Activated CD8-positive, alpha-beta T cell treated with anti-CD3 and anti-CD28 coated beads for 36 hours (primary cell): ENCODE measurements around the gene EXT2. TPM values are rescaled to one million over a fixed set of nuclear protein-coding genes. Genes with fewer than 3 reads are reported as not detected.

Source experiments
- ATAC-seq: fragments of 200-7000 bp; cut with Tn5 transposase; one replicate; pipeline ENCODE4 v1.10.0; 2021; ENCODE audit warnings: mild to moderate bottlenecking, moderate library complexity
- CTCF ChIA-PET: fragments of 350-600 bp; sonication (Branson Sonifier 250); formaldehyde crosslinking; loops from one replicate; lab custom pipeline; 2021; ENCODE audit warnings: antibody characterized with exemption; lab: Charles Lee
- POLR2A ChIA-PET: fragments of 350-600 bp; sonication (Branson Sonifier 250); formaldehyde crosslinking; loops from one replicate; lab custom pipeline; 2021; ENCODE audit warnings: antibody characterized with exemption; lab: Charles Lee
- DNase-seq: peaks from one replicate; pipeline ENCODE4 v3.0.0-alpha.2; 2020
- H3K27ac Mint-ChIP-seq: one replicate; pipeline ENCODE4 v1.8.0; 2021; ENCODE audit warnings: mild to moderate bottlenecking, mixed read lengths
- H3K27me3 Mint-ChIP-seq: one replicate; pipeline ENCODE4 v1.8.0; 2021; ENCODE audit warnings: mixed read lengths
- H3K36me3 Mint-ChIP-seq: one replicate; pipeline ENCODE4 v1.8.0; 2021; ENCODE audit warnings: low read depth, mixed read lengths
- H3K4me1 Mint-ChIP-seq: one replicate; pipeline ENCODE4 v1.8.0; 2021; ENCODE audit warnings: low read depth, mixed read lengths
- H3K4me3 Mint-ChIP-seq: one replicate; pipeline ENCODE4 v1.8.0; 2021; ENCODE audit warnings: mild to moderate bottlenecking, moderate library complexity, mixed read lengths
- H3K9me3 Mint-ChIP-seq: one replicate; pipeline ENCODE4 v1.8.0; 2021; ENCODE audit warnings: mixed read lengths
- intact Hi-C: fragments of 100-400 bp; cut with micrococcal nuclease; formaldehyde crosslinking; loops from one replicate; pipeline ENCODE4 v1.10.0; 2022
- total RNA-seq, 2 experiments: library from RNA; stranded (reverse); gene quantifications; one replicate each; pipeline ENCODE4 v1.2.3, GENCODE V29; 2021
- TF ChIP-seq, protein P1 (sequence below): fragments of 200-600 bp; IDR thresholded peaks from one replicate; pipeline ENCODE4 v1.8.0; 2022; ENCODE audit warnings: antibody characterized with exemption, mild to moderate bottlenecking

The EXT2 gene
- 10 to 100 TPM; 20.0 to 20.2 TPM for total RNA-seq

DNA sequence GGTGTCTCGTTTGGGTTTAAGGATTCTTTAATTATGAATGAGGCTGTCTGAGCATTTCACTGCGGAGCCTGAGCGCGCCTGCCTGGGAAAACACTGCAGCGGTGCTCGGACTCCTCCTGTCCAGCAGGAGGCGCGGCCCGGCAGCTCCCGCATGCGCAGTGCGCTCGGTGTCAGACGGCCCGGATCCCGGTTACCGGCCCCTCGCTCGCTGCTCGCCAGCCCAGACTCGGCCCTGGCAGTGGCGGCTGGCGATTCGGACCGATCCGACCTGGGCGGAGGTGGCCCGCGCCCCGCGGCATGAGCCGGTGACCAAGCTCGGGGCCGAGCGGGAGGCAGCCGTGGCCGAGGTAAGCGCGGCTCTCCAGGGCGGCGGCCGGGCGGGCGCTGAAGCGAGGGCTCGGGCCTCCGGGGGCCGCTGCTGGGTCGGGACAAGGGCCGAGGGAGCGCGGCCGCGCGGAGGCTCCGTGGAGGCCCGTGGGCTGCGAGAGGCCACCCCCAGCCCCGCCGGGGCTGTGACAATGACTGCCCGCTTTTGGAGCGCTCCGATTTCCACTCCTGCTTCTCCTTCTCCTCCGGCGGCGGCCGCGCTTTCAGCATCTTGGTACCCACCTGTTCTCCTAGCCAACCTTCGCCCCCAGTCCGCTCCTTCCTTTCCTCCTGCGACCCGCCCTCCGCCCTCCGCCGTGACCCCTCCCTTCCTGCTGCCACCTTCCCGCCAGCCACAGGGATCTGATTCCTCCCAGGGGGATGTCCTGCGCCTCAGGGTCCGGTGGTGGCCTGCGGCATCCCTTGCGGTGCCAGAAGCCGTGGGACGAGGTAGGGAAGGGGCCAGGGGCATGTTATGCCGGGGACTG lies at the start of gene EXT2:
EXT2 (plus strand) TSS at position 173 of the 854 bp plus-strand sequence. CDS start 12,035 bp downstream, outside the sequence.
- ChIA-PET CTCF (interaction anchor here (0.6 to 5.3 kb wide), 22 partner anchors 9 to 439 kb away, joined by 3 to 108 read pairs (median 6); partner anchors contain the start of gene ACCS), POLR2A (interaction anchor here (0.6 to 1.2 kb wide), 2 partner anchors 9 to 505 kb away, joined by 3 to 5 read pairs; no protein-coding TSS in a partner anchor)
- H3K27me3 Mint-ChIP-seq: no peaks in the 10 kb centered on the region
- peak within 1 kb of the TSS; percentile 82 for H3K4me3 Mint-ChIP-seq
- ATAC-seq (peak; percentile 95), DNase-seq (peak; percentile 87)
- H3K36me3 Mint-ChIP-seq: peaks cover 2% of the 10 kb centered on the region
- H3K9me3 Mint-ChIP-seq: no peaks in the 10 kb centered on the region
- TF ChIP-seq, protein P1, sequence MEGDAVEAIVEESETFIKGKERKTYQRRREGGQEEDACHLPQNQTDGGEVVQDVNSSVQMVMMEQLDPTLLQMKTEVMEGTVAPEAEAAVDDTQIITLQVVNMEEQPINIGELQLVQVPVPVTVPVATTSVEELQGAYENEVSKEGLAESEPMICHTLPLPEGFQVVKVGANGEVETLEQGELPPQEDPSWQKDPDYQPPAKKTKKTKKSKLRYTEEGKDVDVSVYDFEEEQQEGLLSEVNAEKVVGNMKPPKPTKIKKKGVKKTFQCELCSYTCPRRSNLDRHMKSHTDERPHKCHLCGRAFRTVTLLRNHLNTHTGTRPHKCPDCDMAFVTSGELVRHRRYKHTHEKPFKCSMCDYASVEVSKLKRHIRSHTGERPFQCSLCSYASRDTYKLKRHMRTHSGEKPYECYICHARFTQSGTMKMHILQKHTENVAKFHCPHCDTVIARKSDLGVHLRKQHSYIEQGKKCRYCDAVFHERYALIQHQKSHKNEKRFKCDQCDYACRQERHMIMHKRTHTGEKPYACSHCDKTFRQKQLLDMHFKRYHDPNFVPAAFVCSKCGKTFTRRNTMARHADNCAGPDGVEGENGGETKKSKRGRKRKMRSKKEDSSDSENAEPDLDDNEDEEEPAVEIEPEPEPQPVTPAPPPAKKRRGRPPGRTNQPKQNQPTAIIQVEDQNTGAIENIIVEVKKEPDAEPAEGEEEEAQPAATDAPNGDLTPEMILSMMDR: peak; percentile 83
- peaks cover 34% of the 10 kb centered on the region for H3K4me1 Mint-ChIP-seq
- intact Hi-C loops: loop anchor here (10.0 kb wide), 1 partner anchor 439 kb away; no protein-coding TSS in a partner anchor
- peak within 1 kb of the TSS; percentile 48 for H3K27ac Mint-ChIP-seq

DNA sequence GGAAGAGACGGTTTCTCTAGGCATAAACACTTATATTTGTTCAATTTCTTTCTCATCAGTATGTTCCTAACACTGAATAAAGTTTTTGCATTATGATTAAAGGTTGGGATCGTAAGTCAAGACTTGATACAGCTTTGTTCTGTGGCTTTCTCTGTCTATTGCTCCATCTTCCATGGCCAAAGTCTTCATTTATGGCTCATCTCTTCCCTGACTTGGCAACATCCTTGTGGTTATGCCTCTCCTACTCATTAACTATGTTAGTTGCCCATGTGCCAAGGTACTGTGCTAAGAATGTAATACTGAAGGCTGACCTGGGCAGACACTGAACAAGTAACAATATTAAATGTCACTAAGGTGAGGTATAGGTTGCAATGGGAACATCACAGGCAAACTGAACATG lies 49.3 kb upstream of the EXT2 start:
- ChIA-PET POLR2A (no interaction called here), CTCF (interaction anchor here (1.2 to 1.3 kb wide), 2 partner anchors 48 to 156 kb away, joined by 3 to 4 read pairs; no protein-coding TSS in a partner anchor)
- Mint-ChIP-seq H3K36me3 (no peaks in the 10 kb centered on the region), H3K4me3 (no peak overlapping the region), H3K27me3 (no peaks in the 10 kb centered on the region), H3K27ac (no peak overlapping the region), H3K9me3 (peaks cover 3% of the 10 kb centered on the region), H3K4me1 (no peaks in the 10 kb centered on the region)
- DNase-seq (no peak), ATAC-seq (no peak)
- TF ChIP-seq, protein P1: no peak
- intact Hi-C loops: no loop called here

DNA sequence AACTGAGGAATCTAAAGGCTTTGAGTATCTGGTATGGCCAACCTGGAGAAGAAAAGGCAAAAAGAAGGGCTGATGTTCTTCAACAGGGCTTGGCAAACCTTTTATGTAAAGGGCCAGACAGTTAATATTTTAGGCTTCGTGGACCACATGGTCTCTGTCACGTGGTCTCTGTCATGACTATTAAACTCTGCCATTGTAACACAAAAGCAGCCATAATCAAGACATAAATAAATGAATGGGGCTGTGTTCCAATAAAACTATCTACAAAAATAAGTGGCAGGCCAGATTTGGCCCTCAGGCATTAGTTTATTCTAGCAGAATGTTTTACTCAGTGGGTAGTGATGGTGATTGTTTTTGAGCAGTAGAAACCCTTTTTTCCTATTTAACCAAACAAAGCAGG lies 48.2 kb upstream of the EXT2 start:
- H3K36me3 Mint-ChIP-seq: no peaks in the 10 kb centered on the region
- H3K4me1 Mint-ChIP-seq: no peaks in the 10 kb centered on the region
- POLR2A ChIA-PET: no interaction called here
- TF ChIP-seq, protein P1: no peak
- intact Hi-C loops: no loop called here
- no peaks in the 10 kb centered on the region for H3K27me3 Mint-ChIP-seq
- DNase-seq (no peak), ATAC-seq (no peak)
- no peaks in the 10 kb centered on the region for H3K9me3 Mint-ChIP-seq
- H3K4me3 Mint-ChIP-seq: no peak overlapping the region
- CTCF ChIA-PET: no interaction called here
- H3K27ac Mint-ChIP-seq: no peak overlapping the region

DNA sequence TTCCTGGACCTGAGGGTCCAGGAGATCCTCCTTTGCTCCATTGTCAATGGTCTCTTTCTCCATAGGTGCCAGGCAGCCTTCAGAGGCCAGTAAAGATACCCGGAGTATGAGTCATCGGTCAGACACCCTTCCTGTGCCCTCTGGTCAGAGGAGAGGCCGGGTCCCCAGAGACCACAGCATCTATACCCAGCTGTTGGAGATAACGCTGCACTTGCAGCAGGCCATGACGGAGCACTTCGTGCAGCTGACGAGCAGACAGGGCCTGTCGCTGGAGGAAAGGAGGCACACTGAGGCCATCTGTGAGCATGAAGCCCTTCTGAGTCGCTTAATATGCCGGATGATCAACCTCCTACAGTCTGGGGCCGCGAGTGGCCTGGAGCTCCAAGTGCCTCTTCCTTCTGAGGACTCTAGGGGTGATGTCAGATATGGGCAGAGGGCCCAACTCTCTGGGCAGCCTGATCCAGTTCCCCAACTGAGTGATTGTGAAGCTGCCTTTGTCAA lies 47.5 kb upstream of the EXT2 start, which contains the start of gene ACCSL:
ACCSL (plus strand) TSS at position 51 of the 501 bp plus-strand sequence; CDS start at position 107, 56 bp downstream.
- TF ChIP-seq, protein P1: no peak
- POLR2A ChIA-PET: no interaction called here
- no peak for DNase-seq
- CTCF ChIA-PET: no interaction called here
- H3K9me3 Mint-ChIP-seq: no peaks in the 10 kb centered on the region
- intact Hi-C loops: no loop called here
- no peaks in the 10 kb centered on the region for H3K4me1 Mint-ChIP-seq
- no peak for ATAC-seq
- H3K4me3 Mint-ChIP-seq: no peak within 1 kb of the TSS
- no peaks in the 10 kb centered on the region for H3K27me3 Mint-ChIP-seq
- H3K27ac Mint-ChIP-seq: no peak within 1 kb of the TSS
- H3K36me3 Mint-ChIP-seq: no peaks in the 10 kb centered on the region

DNA sequence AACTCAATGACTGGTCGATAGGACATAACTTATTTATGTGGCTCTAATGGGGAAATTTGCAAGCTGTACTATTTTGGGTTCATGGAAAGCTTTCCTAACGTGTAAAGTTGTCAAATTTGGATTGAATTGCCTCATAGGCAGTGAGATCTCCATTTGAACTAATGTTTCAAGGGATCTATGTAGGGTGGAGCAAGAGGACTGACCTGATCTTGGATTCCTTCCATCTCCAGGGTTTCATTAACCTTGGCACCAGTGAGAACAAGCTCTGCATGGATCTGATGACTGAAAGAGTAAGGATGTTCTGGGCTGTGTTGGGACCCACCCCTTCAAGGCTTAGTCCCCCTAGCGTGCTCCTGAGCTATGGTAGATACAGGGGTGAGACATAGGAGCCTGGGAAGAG lies 45.6 kb upstream of the EXT2 start:
- CTCF ChIA-PET: no interaction called here
- no peaks in the 10 kb centered on the region for H3K27me3 Mint-ChIP-seq
- no peaks in the 10 kb centered on the region for H3K9me3 Mint-ChIP-seq
- no peaks in the 10 kb centered on the region for H3K4me1 Mint-ChIP-seq
- ATAC-seq (no peak), DNase-seq (no peak)
- H3K4me3 Mint-ChIP-seq: no peak overlapping the region
- H3K27ac Mint-ChIP-seq: no peak overlapping the region
- H3K36me3 Mint-ChIP-seq: no peaks in the 10 kb centered on the region
- POLR2A ChIA-PET: no interaction called here
- intact Hi-C loops: no loop called here
- TF ChIP-seq, protein P1: no peak
